KBM-7 (cell line): Measurements from ENCODE around the gene PRR7.
A peak's percentile ranks its signal among the peaks of the same experiment; 100 is the strongest.

Source experiments
- DNase-seq: peaks from one replicate; pipeline ENCODE4 v3.0.0-alpha.2; 2015
- in situ Hi-C: fragments of 300-500 bp; cut with MboI; formaldehyde crosslinking; loops from 2 replicates; pipeline ENCODE4 v1.14.3; 2020; ENCODE audit warnings: low sequenced_read_pairs, low pct_unique_long_range_greater_than_20kb, mixed read lengths

The PRR7 gene

DNA sequence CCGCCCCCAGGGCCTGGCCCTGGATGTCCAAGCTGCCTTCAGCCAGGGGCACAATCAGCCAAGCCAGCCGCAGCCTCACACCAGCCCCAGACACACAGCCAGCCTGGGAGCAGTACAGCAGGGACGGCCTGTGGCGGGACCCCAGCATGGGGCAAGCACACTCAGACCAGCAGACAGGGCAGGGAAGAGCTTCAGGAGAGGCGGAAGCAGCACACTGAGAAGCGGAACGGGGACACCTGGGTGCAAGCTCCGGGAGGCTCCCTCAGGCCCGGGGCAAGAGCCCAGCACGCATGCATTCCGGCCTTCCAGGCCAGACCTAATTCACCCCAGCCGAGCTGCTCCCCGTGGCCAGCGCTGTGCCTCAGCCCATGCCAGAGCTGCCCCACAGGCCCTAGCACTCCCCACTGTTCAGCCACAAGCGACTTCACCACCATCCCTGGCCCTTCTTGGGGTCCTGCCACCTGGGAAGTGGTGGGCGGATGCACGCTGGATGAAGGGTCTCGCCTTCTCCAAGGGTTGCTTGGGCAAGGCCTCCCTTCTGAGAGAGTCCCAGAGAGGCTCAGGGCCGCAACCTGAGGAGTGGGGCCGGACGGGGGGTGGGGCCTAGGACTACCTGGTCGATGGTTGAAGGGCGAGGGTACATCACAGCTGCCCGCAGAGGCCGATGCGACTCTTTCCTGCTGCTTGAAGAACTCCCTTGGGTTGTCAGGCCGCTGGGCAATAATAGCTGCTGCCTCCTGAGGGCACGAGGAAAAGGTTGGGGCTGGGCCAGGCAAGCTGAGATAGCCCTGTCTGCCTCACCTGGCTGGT, 13.4 kb downstream of the PRR7 start:
- DNase-seq = no peak

DNA sequence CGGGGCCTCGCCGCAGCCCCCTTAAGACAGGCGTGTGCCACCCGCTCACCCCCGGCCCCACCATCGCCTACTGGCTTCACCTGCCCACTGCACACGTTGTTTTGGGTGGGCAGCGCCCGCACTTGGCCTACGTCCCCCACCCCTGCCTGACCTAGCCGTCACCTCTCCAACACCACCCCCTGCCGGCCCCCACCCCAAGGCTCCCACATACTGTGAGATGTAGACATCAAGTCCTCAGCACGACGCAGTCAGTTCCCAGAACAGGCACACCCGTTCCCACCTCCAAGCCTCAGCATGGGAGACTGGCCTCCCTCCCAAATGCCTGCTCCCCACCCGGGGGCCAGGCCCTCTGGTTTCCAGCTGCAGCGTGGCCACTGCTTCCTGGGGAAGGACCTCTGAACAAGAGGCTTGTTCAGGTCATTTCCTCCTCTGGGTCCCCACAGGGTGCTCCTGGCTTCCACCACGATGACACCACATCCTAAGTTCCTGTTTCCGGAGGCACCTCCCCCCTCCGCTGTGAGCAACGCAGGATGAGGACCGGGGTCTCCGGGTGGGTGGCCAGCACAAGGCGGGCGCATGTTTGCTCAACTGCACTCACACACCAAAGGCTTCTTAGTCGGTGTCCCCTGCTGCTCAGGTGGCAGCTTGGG, 15.5 kb downstream of the PRR7 start:
- in situ Hi-C loops = no loop called here
- peak; percentile 72 for DNase-seq

More for the DNA sequence above, 13.4 kb downstream of the PRR7 start:
- in situ Hi-C loops = no loop called here

DNA sequence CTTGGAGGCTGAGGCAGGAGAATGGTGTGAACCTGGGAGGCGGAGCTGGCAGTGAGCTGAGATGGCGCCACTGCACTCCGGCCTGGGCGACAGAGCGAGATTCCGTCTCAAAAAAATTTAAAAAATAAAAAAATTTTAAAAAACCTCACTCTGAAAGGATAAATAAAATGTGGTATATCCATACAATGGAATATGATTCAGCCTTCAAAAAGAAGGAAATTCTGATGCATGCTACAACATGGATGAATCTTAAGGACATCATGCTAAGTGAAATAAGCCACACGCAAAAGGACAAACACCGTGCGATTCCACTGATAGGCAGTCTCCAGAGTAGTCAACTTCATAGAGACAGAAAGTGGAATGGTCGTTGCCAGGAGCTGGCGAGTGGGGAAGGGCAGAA, 18.4 kb downstream of the PRR7 start:
- in situ Hi-C loops = no loop called here

DNA sequence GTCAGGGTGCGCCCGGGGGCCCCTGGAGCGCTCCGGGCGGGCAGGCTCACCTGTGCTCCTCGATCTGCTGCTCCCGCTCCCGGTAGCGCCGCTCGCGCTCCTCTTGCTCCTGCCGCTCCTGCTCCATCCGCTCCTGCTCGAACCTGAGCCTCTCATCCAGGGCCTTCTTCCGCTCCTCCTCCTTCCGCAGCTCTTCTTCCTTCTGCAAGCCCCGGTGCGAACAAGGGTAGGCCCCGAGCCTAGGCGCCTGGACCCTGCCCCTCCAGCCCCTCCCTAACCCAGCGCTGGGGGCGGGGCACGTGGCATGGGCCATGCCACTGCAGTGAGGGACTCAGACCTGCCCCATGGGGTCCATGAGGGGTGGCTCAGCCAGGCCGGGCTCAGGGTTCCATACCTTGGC, 20.2 kb downstream of the PRR7 start:
- in situ Hi-C loops = no loop called here
- no peak for DNase-seq

More for the DNA sequence above, 18.4 kb downstream of the PRR7 start:
- DNase-seq = no peak

DNA sequence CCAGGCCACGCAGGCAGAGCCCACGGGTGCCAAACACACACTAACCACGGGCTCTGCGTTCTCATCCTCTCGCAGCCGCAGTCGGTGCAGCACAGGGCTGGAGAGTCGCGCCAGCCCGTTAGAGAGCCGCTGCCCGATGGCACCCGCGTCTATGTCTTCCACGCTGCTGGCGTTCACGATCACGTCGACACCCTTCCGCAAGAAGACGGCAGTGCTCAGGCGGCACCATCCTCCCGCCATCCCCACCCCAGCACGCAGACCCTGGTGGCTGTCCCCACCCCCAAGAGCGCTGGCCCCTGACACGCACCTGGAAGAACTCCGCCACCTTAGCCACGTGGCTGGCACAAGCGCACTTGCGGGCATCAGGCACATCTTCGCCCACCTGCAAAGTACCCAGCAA, 20.8 kb downstream of the PRR7 start:
- in situ Hi-C loops = no loop called here
- no peak for DNase-seq

DNA sequence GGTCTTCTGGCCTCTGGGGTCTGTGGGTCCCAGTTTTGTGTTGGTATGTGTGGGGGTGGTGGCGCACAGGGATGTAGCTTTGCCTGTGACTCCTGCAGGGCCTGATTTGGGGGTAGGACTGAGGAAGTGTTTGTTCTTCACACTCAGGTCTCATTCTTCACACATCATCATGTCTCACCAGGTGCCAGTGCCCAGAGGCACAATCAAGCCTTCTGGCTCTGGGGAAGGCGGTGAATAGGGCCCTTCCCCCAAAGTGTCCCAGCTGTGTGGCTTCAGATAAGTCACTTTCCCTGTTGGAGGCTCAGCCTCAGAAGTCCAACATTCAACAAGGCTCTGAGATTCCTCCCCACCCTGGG, 21.7 kb downstream of the PRR7 start:
- in situ Hi-C loops = no loop called here
- no peak for DNase-seq

DNA sequence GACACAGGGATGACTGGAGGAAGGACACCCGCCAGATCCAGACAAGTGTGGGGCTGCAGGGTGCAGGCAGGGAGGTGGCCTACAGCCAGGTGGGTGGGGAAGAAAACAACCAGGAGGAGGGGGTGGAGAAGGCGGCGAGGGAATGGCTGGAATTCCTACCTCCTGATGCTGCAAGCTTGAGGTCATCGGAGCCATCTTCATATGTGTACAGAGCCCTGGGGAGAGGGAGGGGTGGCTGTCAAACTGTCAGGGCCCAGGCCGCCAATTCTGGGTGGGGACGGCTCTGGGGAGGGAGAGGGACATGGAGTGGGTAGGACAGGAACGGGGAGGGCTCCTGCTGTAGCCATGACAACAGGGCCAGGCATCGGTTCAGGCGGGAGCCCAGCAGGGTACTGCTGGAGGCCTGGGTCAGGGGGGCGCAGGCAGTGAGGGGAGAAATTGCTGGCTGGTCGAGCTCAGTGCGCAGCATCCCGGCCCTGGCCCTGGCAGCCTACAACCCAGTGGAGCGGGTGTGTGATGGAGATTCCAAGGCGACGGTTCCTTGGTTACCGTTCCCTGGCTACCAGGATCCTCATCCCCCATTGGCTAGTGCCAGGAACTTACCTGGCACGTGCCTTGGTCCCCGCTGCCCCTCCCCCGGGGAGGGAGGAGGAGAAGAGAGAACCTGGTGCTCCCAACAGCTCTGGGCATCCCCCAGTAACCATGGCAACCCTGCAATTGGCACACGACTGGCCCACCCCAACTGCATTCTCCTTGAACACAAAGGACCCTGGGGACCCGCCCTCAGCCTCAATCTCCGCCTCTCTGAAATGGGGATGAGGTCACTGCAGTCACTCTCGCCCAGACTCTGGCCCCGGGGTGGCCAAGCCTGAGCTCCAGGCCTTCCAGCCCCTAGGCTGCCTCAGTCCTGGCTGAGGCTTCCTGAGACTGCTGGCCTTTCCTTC, 22.3 kb downstream of the PRR7 start:
- no peak for DNase-seq
- in situ Hi-C loops = no loop called here

DNA sequence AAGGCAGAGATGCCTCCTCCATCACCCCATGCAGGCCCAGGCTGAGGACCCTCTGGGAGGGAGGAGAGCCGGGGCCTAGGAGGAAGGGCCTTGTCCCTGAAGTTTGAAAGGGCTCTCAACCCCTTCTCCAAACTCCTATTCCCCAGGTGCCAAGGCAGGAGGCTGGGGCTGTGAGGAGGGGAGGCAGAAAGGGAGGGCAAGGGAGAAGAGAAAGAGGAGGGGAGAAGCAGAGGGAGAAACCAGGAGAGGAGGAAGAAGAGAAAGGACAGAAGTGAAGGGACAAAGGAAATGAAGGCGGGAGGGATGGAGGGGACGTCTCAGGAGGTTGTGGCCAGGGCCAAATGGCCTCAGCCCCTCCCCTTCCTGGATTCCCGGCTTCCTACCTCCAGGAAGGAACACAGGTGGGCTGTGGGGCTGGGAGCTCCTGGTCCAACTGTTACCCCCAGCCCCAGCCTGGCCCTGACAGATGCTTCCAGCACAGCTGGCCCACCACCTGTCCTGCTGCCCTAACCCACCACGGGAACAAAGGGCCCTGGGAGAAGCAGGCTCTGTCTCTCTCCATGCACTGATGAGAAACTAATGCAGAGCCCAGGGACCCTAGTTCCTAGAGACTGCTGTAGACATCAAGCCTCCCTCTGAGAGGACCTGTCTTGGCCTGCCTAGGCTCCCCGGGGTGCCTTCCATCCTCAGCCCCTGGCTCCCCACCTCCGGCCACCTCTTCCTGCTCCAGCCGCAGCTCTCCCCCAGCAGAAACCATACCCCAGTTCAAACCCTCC, 23.3 kb downstream of the PRR7 start:
- DNase-seq = no peak
- in situ Hi-C loops = no loop called here

DNA sequence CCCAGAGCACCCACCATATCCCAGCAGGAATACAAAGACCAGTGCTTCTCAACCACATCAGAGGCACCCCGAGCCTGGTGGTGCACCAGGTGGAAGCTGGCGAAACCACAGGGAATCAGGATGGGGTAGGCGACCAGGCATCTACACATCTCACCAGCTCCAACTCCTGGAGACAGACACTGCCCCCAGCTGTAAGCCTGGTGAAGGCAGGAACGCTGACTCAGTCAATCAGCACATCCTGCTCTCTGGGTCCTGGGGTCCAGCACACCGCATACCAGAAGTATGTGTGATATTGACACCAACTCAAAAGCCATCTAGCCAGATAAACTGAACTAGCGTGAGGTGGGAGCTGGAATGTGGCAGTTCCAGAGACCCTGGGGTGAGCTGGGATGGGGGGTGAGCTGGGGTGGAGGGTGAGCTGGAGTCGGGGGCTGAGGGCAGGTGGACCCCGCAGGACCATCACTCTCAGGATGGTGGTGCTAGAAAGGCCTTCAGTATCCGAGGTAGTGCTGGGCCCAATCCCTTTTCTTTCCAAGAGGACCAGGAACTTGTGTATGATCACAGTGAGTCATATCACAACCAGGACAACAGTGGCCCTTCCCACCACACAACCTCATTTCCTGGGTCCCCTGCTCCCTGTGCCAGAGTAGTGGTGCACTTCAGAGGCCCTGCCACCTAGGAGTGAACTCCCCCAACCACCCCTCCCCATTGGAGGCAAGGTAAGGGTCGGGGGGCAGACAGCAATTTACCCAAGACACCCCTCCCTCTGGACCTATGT, 24.3 kb downstream of the PRR7 start:
- no peak for DNase-seq
- in situ Hi-C loops = no loop called here

DNA sequence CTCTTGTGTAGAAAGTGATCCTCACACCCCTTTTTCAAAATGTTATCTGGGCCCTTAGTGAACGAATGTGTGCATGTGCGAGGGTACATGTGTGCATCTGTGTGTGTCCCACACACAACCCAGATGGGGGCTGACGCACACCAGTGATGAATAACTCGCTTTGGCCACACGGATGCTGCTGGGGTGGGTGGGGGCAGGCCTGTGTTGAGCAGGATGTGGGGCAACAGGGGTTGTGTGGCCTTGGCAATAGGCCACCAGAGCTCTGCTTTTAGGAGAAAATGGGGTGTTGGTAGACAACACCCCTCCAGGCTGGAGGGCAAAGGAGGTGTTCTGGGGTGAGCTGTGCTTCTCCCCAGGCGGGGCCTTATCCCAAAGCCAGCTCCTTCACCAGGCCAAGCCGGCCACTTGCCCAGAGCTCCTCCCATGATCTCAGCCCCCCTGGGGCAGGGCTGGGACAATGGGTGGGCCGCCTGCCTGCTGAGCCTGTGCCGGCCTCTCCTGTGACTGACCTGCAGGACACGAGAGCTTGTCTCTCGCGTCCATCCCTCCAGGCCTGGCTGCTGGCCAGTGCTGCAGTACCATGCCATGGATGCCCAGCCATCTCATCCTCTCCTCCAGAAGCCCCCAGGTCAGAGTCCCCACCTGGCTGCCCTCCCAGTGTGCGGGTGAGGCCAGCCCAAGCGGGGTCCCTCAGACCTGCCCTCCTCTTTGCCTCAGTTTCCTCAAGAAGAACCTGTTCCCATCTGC, 25.2 kb downstream of the PRR7 start:
- in situ Hi-C loops = no loop called here
- no peak for DNase-seq

DNA sequence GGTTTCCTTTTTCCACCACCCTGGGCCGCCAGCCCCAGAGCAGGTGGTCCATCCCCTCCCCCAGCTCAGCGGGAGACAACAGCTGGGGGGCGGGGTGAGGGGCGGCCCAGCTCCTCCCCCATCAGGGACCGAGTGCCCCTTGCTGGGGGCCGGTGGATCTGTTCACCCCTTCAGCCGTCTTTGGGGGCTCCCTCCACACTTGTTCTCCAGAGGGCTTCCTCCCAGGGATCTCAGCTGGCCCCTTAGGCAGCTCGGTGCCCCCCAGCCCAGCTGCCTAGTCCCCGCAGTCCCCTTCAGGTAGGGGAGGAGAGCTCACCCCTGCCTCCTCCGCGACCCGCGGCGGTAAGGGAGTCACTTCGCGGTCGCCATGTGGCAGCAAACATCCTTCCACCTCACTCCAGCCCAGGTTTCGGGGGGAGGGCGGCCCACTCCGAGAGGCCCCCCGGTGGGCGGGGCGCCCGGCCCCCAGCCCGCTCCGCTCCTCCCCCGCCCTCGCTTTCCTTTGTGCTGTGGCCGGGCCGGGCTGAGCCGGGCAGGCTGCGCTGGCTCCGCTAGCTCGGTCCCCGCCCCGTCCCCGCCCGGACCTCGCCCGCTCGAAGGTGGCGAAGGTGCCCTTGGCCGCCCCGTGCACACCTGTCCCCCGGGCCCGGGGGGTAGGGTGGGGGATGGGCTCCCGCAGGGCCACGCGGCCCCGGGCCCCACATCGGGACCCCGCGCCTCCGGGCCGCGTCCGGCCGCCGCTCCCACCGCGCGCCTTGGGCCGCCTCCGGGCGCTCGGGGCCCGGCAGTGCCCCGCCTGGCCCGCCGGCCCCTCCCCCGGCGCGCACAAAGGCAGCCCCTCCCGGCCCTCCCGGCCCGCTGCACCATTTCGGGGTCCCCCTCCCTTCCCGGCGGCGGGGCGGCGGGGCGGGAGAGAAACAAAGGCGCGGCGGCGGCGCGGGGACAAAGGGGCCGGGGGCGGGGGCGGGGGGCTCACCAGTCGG, 26.1 kb downstream of the PRR7 start:
- DNase-seq = peak; percentile 63
- in situ Hi-C loops = no loop called here

DNA sequence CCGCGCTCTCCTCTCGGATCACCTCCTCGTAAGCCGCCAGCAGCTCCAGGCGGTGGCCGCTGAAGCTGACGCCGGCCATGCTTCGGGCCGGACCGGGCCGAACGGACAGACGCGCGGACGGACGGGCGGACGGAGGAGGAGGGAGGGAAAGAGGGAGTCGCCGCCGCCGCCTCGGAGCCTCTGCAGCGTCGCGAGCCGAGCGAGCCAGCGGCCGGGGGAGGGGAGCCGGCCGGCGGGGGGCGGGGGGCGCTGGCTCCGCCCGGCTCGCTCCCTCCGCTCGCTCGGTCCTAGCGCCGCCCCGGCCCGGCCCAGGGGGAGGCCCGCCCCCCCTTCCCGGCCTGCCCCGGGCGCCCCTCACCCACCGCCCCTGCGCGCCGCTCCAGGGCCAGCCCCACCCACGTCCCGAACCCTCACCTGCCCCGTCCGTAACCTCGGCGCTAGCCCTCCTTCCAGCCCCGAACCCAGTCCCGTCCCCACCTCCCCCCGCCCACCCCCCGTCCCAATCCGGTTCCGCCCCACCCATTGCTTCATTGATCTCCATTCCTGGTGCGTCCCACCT, 26.9 kb downstream of the PRR7 start, which contains the start of gene DBN1:
DBN1 (minus strand) TSS at position 192 of the 559 bp plus-strand sequence; CDS start at position 79, 113 bp downstream.
- no peak for DNase-seq

DNA sequence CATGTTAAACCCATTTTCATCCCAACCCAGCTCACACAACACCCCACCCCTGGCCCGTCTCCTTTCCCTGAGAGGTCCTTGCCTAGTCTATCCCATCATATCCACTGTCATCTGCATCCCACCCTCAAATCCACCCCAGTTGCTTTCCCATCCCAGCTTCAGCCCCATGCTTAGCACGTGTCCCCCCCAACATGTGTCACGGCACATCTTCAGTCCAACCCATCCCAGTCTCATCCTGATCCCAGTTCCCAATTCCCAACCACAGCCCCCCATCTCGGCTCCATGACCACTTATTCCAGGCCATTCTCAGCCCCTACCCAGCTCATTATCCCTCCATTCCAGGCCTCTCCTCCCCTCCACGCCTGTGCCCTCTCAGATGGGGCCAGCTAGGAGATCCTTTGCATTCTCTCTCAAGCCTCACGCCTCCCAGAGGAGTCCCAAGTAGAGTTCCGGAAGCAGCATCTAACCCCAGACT, 27.4 kb downstream of the PRR7 start:
- in situ Hi-C loops = no loop called here
- DNase-seq = no peak

More for the DNA sequence above, 26.9 kb downstream of the PRR7 start, which contains the start of gene DBN1:
- in situ Hi-C loops = no loop called here

DNA sequence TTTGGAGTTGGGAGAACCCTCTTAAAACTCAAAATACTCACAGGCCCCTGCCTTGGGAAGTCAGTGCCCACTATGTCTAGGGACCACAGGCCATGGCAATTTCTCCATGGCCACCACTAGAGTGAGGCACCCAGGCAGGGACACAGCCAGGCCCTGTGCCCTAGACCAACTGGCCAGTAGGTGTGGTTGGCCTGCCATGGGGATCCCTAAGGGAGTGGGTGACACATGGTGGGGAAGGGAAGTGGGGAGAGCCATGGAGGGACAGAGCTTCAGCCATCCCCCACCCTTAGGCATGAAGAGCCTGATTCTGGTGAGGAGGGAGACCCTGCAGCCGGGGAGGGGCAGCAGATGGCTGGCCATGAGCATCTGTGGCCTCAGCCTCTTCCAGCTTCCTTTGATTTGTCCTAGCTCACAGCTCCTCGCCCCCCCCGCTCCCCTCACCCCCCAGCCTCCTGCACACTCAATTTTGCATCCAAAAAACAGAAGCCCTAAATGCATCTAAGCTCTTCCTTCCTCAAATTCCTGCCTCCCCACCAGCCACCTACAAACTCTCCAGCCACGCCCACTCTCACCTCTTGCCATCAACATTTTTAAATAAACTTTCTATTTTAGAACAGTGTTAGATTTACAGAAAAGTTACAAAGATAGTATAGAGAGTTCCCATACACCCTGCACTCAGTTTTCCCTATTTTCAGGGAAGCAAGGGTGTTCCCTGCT, 28.4 kb downstream of the PRR7 start:
- in situ Hi-C loops = no loop called here

More for the DNA sequence above, 28.4 kb downstream of the PRR7 start:
- DNase-seq = peak; percentile 53
